Lower lobe of right lung (tissue), 2 donors: ENCODE measurements around the gene TRIM38. TPM values are rescaled to one million over a fixed set of nuclear protein-coding genes. Genes with fewer than 3 reads are reported as not detected.

Source experiments
- ATAC-seq, 2 donors: fragments of 200-7000 bp; cut with Tn5 transposase; one replicate each; pipeline ENCODE4 v1.9.1; 2020 to 2022; ENCODE audit warnings: mild to moderate bottlenecking in 2 of 2, moderate library complexity in 2 of 2
- DNase-seq: peaks from one replicate; pipeline ENCODE4 v3.0.0-alpha.2; 2020
- H3K27ac ChIP-seq: fragments of 200-600 bp; one replicate; pipeline ENCODE4 v1.8.0; 2022
- H3K27me3 ChIP-seq: fragments of 200-600 bp; one replicate; pipeline ENCODE4 v1.8.0; 2022; ENCODE audit warnings: low read depth
- H3K36me3 ChIP-seq: fragments of 200-600 bp; one replicate; pipeline ENCODE4 v1.8.0; 2022; ENCODE audit warnings: mild to moderate bottlenecking
- H3K4me1 ChIP-seq: fragments of 200-600 bp; one replicate; pipeline ENCODE4 v1.8.0; 2022
- H3K4me3 ChIP-seq: fragments of 200-600 bp; one replicate; pipeline ENCODE4 v1.8.0; 2022; ENCODE audit warnings: mild to moderate bottlenecking
- H3K9me3 ChIP-seq: fragments of 200-600 bp; one replicate; pipeline ENCODE4 v1.8.0; 2022
- intact Hi-C: fragments of 100-400 bp; cut with DNase I; formaldehyde crosslinking; loops from one replicate; pipeline ENCODE4 v1.11.0; 2022
- total RNA-seq: library from RNA; stranded (reverse); fragmentation: NEBNext Ultra II Directional; extraction: Animal tissue kit (Norgen Biotek cat#: 25700); gene quantifications from one replicate; pipeline ENCODE4 v1.2.1, GENCODE V29; 2021
- TF ChIP-seq, protein P1 (sequence below): fragments of 200-600 bp; IDR thresholded peaks from one replicate; pipeline ENCODE4 v1.8.0; 2022; ENCODE audit warnings: antibody characterized with exemption, mild to moderate bottlenecking
- donor health status: DM: no; HTN: yes; CAD: no; lungs with severe emphysema.

Gene TRIM38
- total RNA-seq, 1 donor from 2014 or later: 23.0 TPM

DNA sequence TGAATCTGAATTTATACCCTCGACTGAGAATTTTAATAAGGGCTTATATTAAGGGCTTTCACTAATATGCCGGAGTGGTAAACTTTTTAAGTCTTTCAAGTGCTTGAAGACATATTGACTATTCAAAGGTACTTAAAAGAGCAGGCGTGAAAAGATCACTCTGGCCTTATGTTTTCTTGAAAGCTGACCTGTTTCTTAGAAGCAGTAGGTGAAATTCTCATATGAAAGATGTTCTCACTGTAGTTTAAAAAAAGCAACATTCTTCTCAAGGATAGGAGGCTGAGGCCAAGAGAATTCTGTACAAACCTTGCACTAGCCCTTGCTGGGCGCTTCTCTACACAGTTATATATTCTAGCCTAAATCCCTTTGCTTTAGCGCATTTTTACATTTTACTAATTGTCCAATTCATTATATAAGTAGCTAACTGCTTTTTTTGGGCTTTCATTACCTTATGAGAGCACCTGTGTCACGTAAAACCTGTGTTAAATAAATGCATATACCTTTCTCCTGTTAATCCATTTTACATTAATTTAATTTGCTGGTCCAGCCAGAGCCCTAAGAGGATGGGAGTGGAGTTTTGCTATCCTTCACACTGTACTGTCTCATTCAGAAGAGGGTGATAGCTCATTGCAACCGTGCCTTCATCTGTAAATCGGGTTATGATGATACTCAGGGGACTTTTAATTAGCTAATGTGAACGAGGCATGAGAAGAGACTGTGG lies 65.0 kb downstream of the TRIM38 start:
- ATAC-seq (no peak), DNase-seq (no peak)
- Histone ChIP-seq H3K27me3 (no peaks in the 10 kb centered on the region), H3K9me3 (no peaks in the 10 kb centered on the region), H3K4me1 (peaks cover 27% of the 10 kb centered on the region), H3K36me3 (no peaks in the 10 kb centered on the region), H3K27ac (peak overlapping the region; percentile 95), H3K4me3 (peak overlapping the region; percentile 67)
- intact Hi-C loops: no loop called here
- TF ChIP-seq, protein P1, sequence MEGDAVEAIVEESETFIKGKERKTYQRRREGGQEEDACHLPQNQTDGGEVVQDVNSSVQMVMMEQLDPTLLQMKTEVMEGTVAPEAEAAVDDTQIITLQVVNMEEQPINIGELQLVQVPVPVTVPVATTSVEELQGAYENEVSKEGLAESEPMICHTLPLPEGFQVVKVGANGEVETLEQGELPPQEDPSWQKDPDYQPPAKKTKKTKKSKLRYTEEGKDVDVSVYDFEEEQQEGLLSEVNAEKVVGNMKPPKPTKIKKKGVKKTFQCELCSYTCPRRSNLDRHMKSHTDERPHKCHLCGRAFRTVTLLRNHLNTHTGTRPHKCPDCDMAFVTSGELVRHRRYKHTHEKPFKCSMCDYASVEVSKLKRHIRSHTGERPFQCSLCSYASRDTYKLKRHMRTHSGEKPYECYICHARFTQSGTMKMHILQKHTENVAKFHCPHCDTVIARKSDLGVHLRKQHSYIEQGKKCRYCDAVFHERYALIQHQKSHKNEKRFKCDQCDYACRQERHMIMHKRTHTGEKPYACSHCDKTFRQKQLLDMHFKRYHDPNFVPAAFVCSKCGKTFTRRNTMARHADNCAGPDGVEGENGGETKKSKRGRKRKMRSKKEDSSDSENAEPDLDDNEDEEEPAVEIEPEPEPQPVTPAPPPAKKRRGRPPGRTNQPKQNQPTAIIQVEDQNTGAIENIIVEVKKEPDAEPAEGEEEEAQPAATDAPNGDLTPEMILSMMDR: no peak

DNA sequence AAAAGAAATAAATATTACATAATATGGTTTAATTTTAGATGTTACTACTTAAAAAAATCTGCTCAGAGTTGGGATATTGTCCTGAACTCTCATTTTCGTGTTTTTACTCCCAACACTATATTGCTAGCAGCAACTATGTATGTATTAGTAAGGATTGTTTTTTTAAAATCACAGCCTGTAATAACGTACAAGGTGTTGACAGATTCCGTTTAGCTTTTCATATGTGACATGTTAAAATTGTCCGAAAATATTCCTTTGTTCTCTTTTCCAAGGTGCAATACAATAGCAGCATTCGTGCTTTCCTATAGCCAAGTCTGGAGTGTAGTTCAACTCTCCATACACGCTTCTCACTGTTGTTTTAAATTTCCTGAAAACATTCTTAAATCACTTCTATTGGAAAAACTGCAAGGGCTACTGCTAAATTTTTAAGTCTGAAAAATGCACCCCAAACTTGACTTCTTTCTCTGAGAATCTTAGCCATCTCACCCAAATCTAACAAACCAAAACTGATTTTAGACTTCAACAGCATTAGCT lies 65.7 kb downstream of the TRIM38 start:
- Histone ChIP-seq H3K4me3 (no peak overlapping the region), H3K36me3 (no peaks in the 10 kb centered on the region), H3K27ac (peak overlapping the region; percentile 95), H3K4me1 (peaks cover 30% of the 10 kb centered on the region), H3K9me3 (no peaks in the 10 kb centered on the region), H3K27me3 (no peaks in the 10 kb centered on the region)
- TF ChIP-seq, protein P1: no peak
- DNase-seq: no peak
- no peak for ATAC-seq
- intact Hi-C loops: no loop called here

DNA sequence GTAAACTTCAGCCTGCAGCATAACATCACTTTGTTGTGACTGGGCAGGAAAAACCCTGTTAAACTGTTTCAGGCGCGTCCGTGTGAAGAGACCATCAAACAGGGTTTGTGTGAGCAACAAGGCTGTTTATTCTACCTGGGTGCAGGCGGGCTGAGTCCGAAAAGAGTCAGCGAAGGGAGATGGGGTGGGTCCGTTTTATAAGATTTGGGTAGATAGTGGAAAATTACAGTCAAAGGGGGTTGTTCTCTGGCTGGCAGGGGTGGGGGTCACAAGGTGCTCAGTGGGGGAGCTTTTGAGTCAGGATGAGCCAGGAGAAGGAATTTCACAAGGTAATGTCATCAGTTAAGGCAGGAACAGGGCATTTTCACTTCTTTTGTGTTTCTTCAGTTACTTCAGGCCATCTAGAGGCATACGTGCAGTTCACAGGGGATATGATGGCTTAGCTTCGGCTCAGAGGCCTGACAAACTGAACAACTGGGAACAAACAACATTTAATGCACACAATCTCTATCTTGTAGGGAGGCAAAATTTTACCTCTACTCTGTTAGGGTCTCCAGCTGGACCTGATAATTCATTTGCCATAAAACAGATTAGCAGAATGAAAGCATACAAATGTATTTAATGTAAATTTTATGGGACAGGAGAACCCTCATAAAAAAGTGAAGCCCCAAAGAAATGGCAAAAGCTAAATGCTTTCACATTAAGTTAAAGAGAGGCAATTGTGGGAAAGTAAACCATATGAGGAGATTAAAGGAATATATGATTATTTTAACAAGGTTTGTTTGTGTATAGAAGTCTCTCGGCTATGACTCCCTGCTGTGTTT lies 66.4 kb downstream of the TRIM38 start:
- H3K27me3 ChIP-seq: no peaks in the 10 kb centered on the region
- no peak overlapping the region for H3K4me3 ChIP-seq
- no peak for DNase-seq
- TF ChIP-seq, protein P1: no peak
- H3K9me3 ChIP-seq: no peaks in the 10 kb centered on the region
- ATAC-seq: no peak
- no peak overlapping the region for H3K27ac ChIP-seq
- peaks cover 30% of the 10 kb centered on the region for H3K4me1 ChIP-seq
- intact Hi-C loops: no loop called here
- no peaks in the 10 kb centered on the region for H3K36me3 ChIP-seq

DNA sequence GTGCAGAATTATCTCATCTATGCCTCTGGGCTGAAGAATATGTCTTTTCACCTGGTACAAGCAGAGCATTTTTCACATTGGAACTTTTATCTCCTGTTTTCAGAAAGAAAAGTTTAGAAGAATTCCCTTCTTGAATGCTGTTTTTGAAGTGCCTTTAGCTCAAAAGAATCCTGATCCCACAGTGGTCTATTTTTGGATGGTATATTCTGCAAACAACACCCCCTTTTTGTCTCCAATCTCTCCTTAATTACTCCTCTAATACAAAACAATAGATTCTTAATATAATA lies 66.9 kb downstream of the TRIM38 start:
- Histone ChIP-seq H3K27ac (no peak overlapping the region), H3K9me3 (no peaks in the 10 kb centered on the region), H3K4me3 (no peak overlapping the region), H3K27me3 (no peaks in the 10 kb centered on the region), H3K4me1 (peaks cover 30% of the 10 kb centered on the region), H3K36me3 (no peaks in the 10 kb centered on the region)
- no peak for ATAC-seq
- intact Hi-C loops: no loop called here
- no peak for DNase-seq
- TF ChIP-seq, protein P1: no peak

DNA sequence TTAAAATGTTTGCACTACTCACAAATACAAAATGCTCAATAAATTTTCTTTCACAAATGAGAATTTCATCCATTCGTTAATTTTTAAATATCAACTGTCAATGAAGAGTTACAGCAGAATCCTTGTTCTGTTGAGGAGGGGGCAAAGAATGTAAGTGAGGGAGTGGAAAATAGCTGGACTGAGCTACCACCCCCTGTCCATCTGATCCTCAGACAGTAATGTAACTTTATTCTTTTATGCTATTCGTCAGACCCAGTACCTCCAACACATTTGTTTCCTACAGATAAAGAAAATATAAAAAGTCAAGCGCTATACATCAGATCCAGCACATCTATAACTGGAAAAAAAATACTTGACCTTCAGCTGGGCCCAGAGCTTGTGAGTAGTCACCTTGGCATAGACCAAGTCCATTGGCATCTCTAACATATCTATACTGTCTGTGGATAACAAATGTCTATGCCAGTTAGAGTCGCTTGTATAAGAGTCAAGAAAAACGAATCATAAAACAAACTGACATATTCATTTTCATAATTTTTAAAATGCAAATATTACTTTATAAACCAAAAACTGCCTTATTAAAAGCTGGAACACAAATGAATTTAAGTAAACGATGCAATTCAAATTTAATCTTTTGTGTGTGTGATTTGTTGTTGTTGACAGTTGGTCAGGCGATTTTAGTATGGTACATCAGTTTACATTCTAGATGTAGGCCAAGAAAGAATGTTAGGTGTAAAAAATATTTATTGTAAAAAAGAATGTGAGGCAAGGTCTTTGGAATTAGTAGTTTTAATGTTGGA lies 67.5 kb downstream of the TRIM38 start:
- ATAC-seq: no peak
- Histone ChIP-seq H3K36me3 (no peaks in the 10 kb centered on the region), H3K9me3 (no peaks in the 10 kb centered on the region), H3K27me3 (no peaks in the 10 kb centered on the region), H3K4me1 (peaks cover 30% of the 10 kb centered on the region), H3K27ac (no peak overlapping the region), H3K4me3 (no peak overlapping the region)
- TF ChIP-seq, protein P1: no peak
- no peak for DNase-seq
- intact Hi-C loops: no loop called here
